Tibial artery (tissue), 4 donors: ENCODE data around the gene HORMAD2.

ENCODE experiments used
- DNase-seq, 2 donors: peaks; one replicate each; pipeline ENCODE4 v3.0.0-alpha.2; 2019
- H3K27ac ChIP-seq, 2 donors: fragments of 200-600 bp; sonication (generic) in 1 of 2; 1 replicate in 1 of 2; 2 replicates in 1 of 2; pipeline ENCODE4 v1.5.1; 2018 to 2019; ENCODE audit warnings: mild to moderate bottlenecking in 1 of 2
- H3K27me3 ChIP-seq, 2 donors: fragments of 200-600 bp; sonication (generic) in 1 of 2; one replicate each; pipeline versions ENCODE4 v1.5.1 to v1.6.0; 2016 to 2019
- H3K36me3 ChIP-seq, 3 donors: fragments of 200-600 bp; sonication (generic) in 2 of 3; one replicate each; pipeline ENCODE4 v1.5.1; 2016 to 2019; ENCODE audit warnings: mild to moderate bottlenecking in 2 of 3
- H3K4me1 ChIP-seq, 4 donors: fragments of 200-600 bp; sonication (generic) in 2 of 4; 1 replicate in 3 of 4; 2 replicates in 1 of 4; pipeline ENCODE4 v1.5.1; 2016 to 2019
- H3K4me3 ChIP-seq, 2 donors: fragments of 200-600 bp; sonication (generic) in 1 of 2; 1 replicate in 1 of 2; 2 replicates in 1 of 2; pipeline ENCODE4 v1.5.1; 2018 to 2019; ENCODE audit warnings: mild to moderate bottlenecking in 2 of 2
- H3K9me3 ChIP-seq, 3 donors: fragments of 200-600 bp; sonication (generic) in 1 of 3; one replicate each; pipeline ENCODE4 v1.5.1; 2016 to 2019
- CTCF ChIP-seq, 2 experiments: fragments of 200-600 bp in 1 of 2; fragments of 450-650 bp in 1 of 2; IDR thresholded peaks; one replicate each; pipeline ENCODE4 v1.5.1; 2017 to 2019; ENCODE audit warnings: antibody characterized with exemption in 2 of 2, mild to moderate bottlenecking in 1 of 2, moderate library complexity in 1 of 2
- intact Hi-C: fragments of 100-400 bp; cut with DNase I; formaldehyde crosslinking; loops from one replicate; pipeline ENCODE4 v1.15.0; 2023; ENCODE audit warnings: low total_unique reads

Gene HORMAD2

GRCh38 chr22:30167734-30168133 is 87.5 kb downstream of the HORMAD2 start:
- intact Hi-C loops, result no loop called here
- no peak overlapping the region for H3K4me3 ChIP-seq

GRCh38 chr22:30169002-30169401 is 88.7 kb downstream of the HORMAD2 start:
- Histone ChIP-seq H3K4me3 (no peak overlapping the region), H3K27ac (no peak overlapping the region), H3K27me3 (peaks cover 0 to 12% of the 10 kb centered on the region in 2 donors), H3K36me3 (no peaks in the 10 kb centered on the region), H3K9me3 (no peaks in the 10 kb centered on the region), H3K4me1 (no peaks in the 10 kb centered on the region)
- intact Hi-C loops, result no loop called here
- no peak for TF ChIP-seq CTCF (IDR thresholded peaks at IDR 0.05)
- no peak for DNase-seq

More at GRCh38 chr22:30167734-30168133, 87.5 kb downstream of the HORMAD2 start:
- no peak for DNase-seq
- no peak for TF ChIP-seq CTCF (IDR thresholded peaks at IDR 0.05)
- Histone ChIP-seq H3K36me3 (no peaks in the 10 kb centered on the region), H3K9me3 (no peaks in the 10 kb centered on the region), H3K27me3 (peaks cover 0 to 12% of the 10 kb centered on the region in 2 donors), H3K27ac (no peak overlapping the region), H3K4me1 (no peaks in the 10 kb centered on the region)

- TF ChIP-seq CTCF (IDR thresholded peaks at IDR 0.05), result no peak
- Histone ChIP-seq H3K27me3 (peaks cover 0 to 12% of the 10 kb centered on the region in 2 donors), H3K36me3 (no peaks in the 10 kb centered on the region), H3K4me3 (no peak overlapping the region), H3K9me3 (no peaks in the 10 kb centered on the region), H3K27ac (no peak overlapping the region), H3K4me1 (no peaks in the 10 kb centered on the region)
- intact Hi-C loops, result no loop called here
- DNase-seq, result no peak
These were observed 89.9 kb downstream of the HORMAD2 start for GRCh38 chr22:30170129-30170528.

GRCh38 chr22:30171008-30171407 is 90.7 kb downstream of the HORMAD2 start:
- TF ChIP-seq CTCF (IDR thresholded peaks at IDR 0.05), result no peak
- DNase-seq, result no peak
- Histone ChIP-seq H3K27ac (no peak overlapping the region), H3K9me3 (no peaks in the 10 kb centered on the region), H3K36me3 (no peaks in the 10 kb centered on the region), H3K27me3 (peaks cover 0 to 12% of the 10 kb centered on the region in 2 donors), H3K4me3 (no peak overlapping the region), H3K4me1 (no peaks in the 10 kb centered on the region)
- intact Hi-C loops, result no loop called here

GRCh38 chr22:30175690-30176288 is 95.5 kb downstream of the HORMAD2 start:
- TF ChIP-seq CTCF (IDR thresholded peaks at IDR 0.05), result no peak
- H3K36me3 ChIP-seq, result no peaks in the 10 kb centered on the region

GRCh38 chr22:30176431-30176830 is 96.2 kb downstream of the HORMAD2 start:
- no peaks in the 10 kb centered on the region for H3K9me3 ChIP-seq
- intact Hi-C loops, result no loop called here
- no peak overlapping the region for H3K27ac ChIP-seq
- no peak for TF ChIP-seq CTCF (IDR thresholded peaks at IDR 0.05)
- H3K4me3 ChIP-seq, result no peak overlapping the region
- no peaks in the 10 kb centered on the region for H3K36me3 ChIP-seq
- no peak for DNase-seq
- H3K4me1 ChIP-seq, result no peaks in the 10 kb centered on the region
- H3K27me3 ChIP-seq, result peaks cover 0 to 5% of the 10 kb centered on the region in 2 donors

More at GRCh38 chr22:30175690-30176288, 95.5 kb downstream of the HORMAD2 start:
- Histone ChIP-seq H3K27me3 (peaks cover 0 to 3% of the 10 kb centered on the region in 2 donors), H3K9me3 (no peaks in the 10 kb centered on the region), H3K4me1 (no peaks in the 10 kb centered on the region), H3K27ac (no peak overlapping the region), H3K4me3 (no peak overlapping the region)
- intact Hi-C loops, result no loop called here
- no peak for DNase-seq
